ENCODE measurements around the gene AKT3.

AKT3 gene

GRCh38 chr1:243465081-243465480, 385.0 kb downstream of the AKT3 start:
- Histone ChIP-seq H3K4ac (ENCODE audit: low read depth, low read length) (no peak overlapping the region), H3K27ac (ENCODE audit: low read depth, low read length) (no peak overlapping the region), H3K79me2 (ENCODE audit: control insufficient read depth, insufficient read depth, low read length, poor library complexity) (no peaks in the 10 kb centered on the region), H4K91ac (ENCODE audit: low read depth, low read length) (no peak overlapping the region), H3K14ac (ENCODE audit: low read length) (no peak overlapping the region), H2AFZ (ENCODE audit: insufficient read depth, low read length, poor library complexity) (no peak overlapping the region), H2BK12ac (ENCODE audit: low read length) (no peak overlapping the region), H4K12ac (ENCODE audit: low read depth, low read length) (no peak overlapping the region), H3K9ac (ENCODE audit: low read length) (no peak overlapping the region), H4K8ac (ENCODE audit: low read depth, low read length) (no peak overlapping the region), H3K18ac (ENCODE audit: low read length) (no peak overlapping the region), H3K36me3 (ENCODE audit: control insufficient read depth in 1 of 2, insufficient read depth in 2 of 2, low read length in 2 of 2) (peaks cover 0 to 2% of the 10 kb centered on the region in 2 experiments), H2AK5ac (ENCODE audit: low read length) (no peak overlapping the region), H3K9me3 (ENCODE audit: insufficient read depth, low read depth, low read length) (no peaks in the 10 kb centered on the region), H3K4me2 (ENCODE audit: low read length) (no peak overlapping the region), H2BK5ac (ENCODE audit: low read depth, low read length, poor library complexity) (no peak overlapping the region), H3K4me3 (ENCODE audit: low read depth, low read length) (no peak overlapping the region), H3K23ac (ENCODE audit: low read length) (no peak overlapping the region), H3K79me1 (ENCODE audit: low read length) (no peaks in the 10 kb centered on the region), H3K27me3 (ENCODE audit: insufficient read depth, low read length) (no peaks in the 10 kb centered on the region), H2BK120ac (ENCODE audit: insufficient read depth, low read length, poor library complexity) (no peak overlapping the region), H3K4me1 (ENCODE audit: control insufficient read depth in 1 of 2, insufficient read depth in 2 of 2, low read length in 2 of 2) (no peaks in the 10 kb centered on the region)
- WGBS (ENCODE audit: extremely low coverage, insufficient coverage, insufficient read length): no CpG with 5 or more reads among the region's 5 CpGs
- no peak for DNase-seq

GRCh38 chr1:243462929-243463697, 386.9 kb downstream of the AKT3 start:
- no peak overlapping the region for H4K12ac ChIP-seq (ENCODE audit: low read depth, low read length)

GRCh38 chr1:243461700-243462099, 388.3 kb downstream of the AKT3 start:
- Histone ChIP-seq H3K23ac (ENCODE audit: low read length) (no peak overlapping the region), H3K27ac (ENCODE audit: low read depth, low read length) (no peak overlapping the region), H3K4me2 (ENCODE audit: low read length) (no peak overlapping the region), H3K14ac (ENCODE audit: low read length) (no peak overlapping the region), H3K79me1 (ENCODE audit: low read length) (no peaks in the 10 kb centered on the region), H3K18ac (ENCODE audit: low read length) (no peak overlapping the region), H4K8ac (ENCODE audit: low read depth, low read length) (no peak overlapping the region), H2BK5ac (ENCODE audit: low read depth, low read length, poor library complexity) (no peak overlapping the region), H3K9me3 (ENCODE audit: insufficient read depth, low read depth, low read length) (no peaks in the 10 kb centered on the region), H2BK120ac (ENCODE audit: insufficient read depth, low read length, poor library complexity) (no peak overlapping the region), H3K4me3 (ENCODE audit: low read depth, low read length) (no peak overlapping the region), H3K36me3 (ENCODE audit: control insufficient read depth in 1 of 2, insufficient read depth in 2 of 2, low read length in 2 of 2) (peaks cover 0 to 2% of the 10 kb centered on the region in 2 experiments), H2AFZ (ENCODE audit: insufficient read depth, low read length, poor library complexity) (no peak overlapping the region), H2BK12ac (ENCODE audit: low read length) (no peak overlapping the region), H3K9ac (ENCODE audit: low read length) (no peak overlapping the region), H3K79me2 (ENCODE audit: control insufficient read depth, insufficient read depth, low read length, poor library complexity) (no peaks in the 10 kb centered on the region), H3K4me1 (ENCODE audit: control insufficient read depth in 1 of 2, insufficient read depth in 2 of 2, low read length in 2 of 2) (no peaks in the 10 kb centered on the region), H2AK5ac (ENCODE audit: low read length) (no peak overlapping the region), H4K91ac (ENCODE audit: low read depth, low read length) (no peak overlapping the region), H3K27me3 (ENCODE audit: insufficient read depth, low read length) (no peaks in the 10 kb centered on the region), H4K12ac (ENCODE audit: low read depth, low read length) (no peak overlapping the region), H3K4ac (ENCODE audit: low read depth, low read length) (no peak overlapping the region)
- DNase-seq: no peak
- WGBS (ENCODE audit: extremely low coverage, insufficient coverage, insufficient read length): no CpG with 5 or more reads among the region's 4 CpGs

More at GRCh38 chr1:243462929-243463697, 386.9 kb downstream of the AKT3 start:
- H3K4me2 ChIP-seq (ENCODE audit: low read length): no peak overlapping the region
- H3K4ac ChIP-seq (ENCODE audit: low read depth, low read length): no peak overlapping the region
- H3K23ac ChIP-seq (ENCODE audit: low read length): no peak overlapping the region
- H3K9ac ChIP-seq (ENCODE audit: low read length): no peak overlapping the region
- no peak overlapping the region for H2BK120ac ChIP-seq (ENCODE audit: insufficient read depth, low read length, poor library complexity)
- no peak overlapping the region for H3K18ac ChIP-seq (ENCODE audit: low read length)
- peak; percentile 62 to 76 for DNase-seq
- H3K9me3 ChIP-seq (ENCODE audit: insufficient read depth, low read depth, low read length): no peaks in the 10 kb centered on the region
- no peak overlapping the region for H2AK5ac ChIP-seq (ENCODE audit: low read length)
- no peak overlapping the region for H2BK12ac ChIP-seq (ENCODE audit: low read length)
- WGBS (ENCODE audit: extremely low coverage, insufficient coverage, insufficient read length): no CpG with 5 or more reads among the region's 1 CpG
- H3K4me3 ChIP-seq (ENCODE audit: low read depth, low read length): no peak overlapping the region
- H3K27me3 ChIP-seq (ENCODE audit: insufficient read depth, low read length): no peaks in the 10 kb centered on the region
- H2AFZ ChIP-seq (ENCODE audit: insufficient read depth, low read length, poor library complexity): no peak overlapping the region
- H2BK5ac ChIP-seq (ENCODE audit: low read depth, low read length, poor library complexity): no peak overlapping the region
- H3K79me1 ChIP-seq (ENCODE audit: low read length): no peaks in the 10 kb centered on the region
- peaks cover 0 to 2% of the 10 kb centered on the region in 2 experiments for H3K36me3 ChIP-seq (ENCODE audit: control insufficient read depth in 1 of 2, insufficient read depth in 2 of 2, low read length in 2 of 2)
- H3K27ac ChIP-seq (ENCODE audit: low read depth, low read length): no peak overlapping the region
- H3K14ac ChIP-seq (ENCODE audit: low read length): no peak overlapping the region
- no peak overlapping the region for H4K8ac ChIP-seq (ENCODE audit: low read depth, low read length)
- H3K79me2 ChIP-seq (ENCODE audit: control insufficient read depth, insufficient read depth, low read length, poor library complexity): no peaks in the 10 kb centered on the region
- H3K4me1 ChIP-seq (ENCODE audit: control insufficient read depth in 1 of 2, insufficient read depth in 2 of 2, low read length in 2 of 2): no peaks in the 10 kb centered on the region
- no peak overlapping the region for H4K91ac ChIP-seq (ENCODE audit: low read depth, low read length)

- Histone ChIP-seq H3K79me1 (ENCODE audit: low read length) (no peaks in the 10 kb centered on the region), H3K18ac (ENCODE audit: low read length) (no peak overlapping the region), H3K4me1 (ENCODE audit: control insufficient read depth in 1 of 2, insufficient read depth in 2 of 2, low read length in 2 of 2) (no peaks in the 10 kb centered on the region), H3K4me3 (ENCODE audit: low read depth, low read length) (no peak overlapping the region), H4K91ac (ENCODE audit: low read depth, low read length) (no peak overlapping the region), H3K27ac (ENCODE audit: low read depth, low read length) (no peak overlapping the region), H2AFZ (ENCODE audit: insufficient read depth, low read length, poor library complexity) (no peak overlapping the region), H3K23ac (ENCODE audit: low read length) (no peak overlapping the region), H3K4ac (ENCODE audit: low read depth, low read length) (no peak overlapping the region), H2BK5ac (ENCODE audit: low read depth, low read length, poor library complexity) (no peak overlapping the region), H3K14ac (ENCODE audit: low read length) (no peak overlapping the region), H3K4me2 (ENCODE audit: low read length) (no peak overlapping the region), H2AK5ac (ENCODE audit: low read length) (no peak overlapping the region), H4K8ac (ENCODE audit: low read depth, low read length) (no peak overlapping the region), H3K9me3 (ENCODE audit: insufficient read depth, low read depth, low read length) (no peaks in the 10 kb centered on the region), H4K12ac (ENCODE audit: low read depth, low read length) (no peak overlapping the region), H2BK12ac (ENCODE audit: low read length) (no peak overlapping the region), H3K9ac (ENCODE audit: low read length) (no peak overlapping the region), H3K36me3 (ENCODE audit: control insufficient read depth in 1 of 2, insufficient read depth in 2 of 2, low read length in 2 of 2) (peaks cover 0 to 2% of the 10 kb centered on the region in 2 experiments), H2BK120ac (ENCODE audit: insufficient read depth, low read length, poor library complexity) (no peak overlapping the region), H3K27me3 (ENCODE audit: insufficient read depth, low read length) (no peaks in the 10 kb centered on the region), H3K79me2 (ENCODE audit: control insufficient read depth, insufficient read depth, low read length, poor library complexity) (no peaks in the 10 kb centered on the region)
- no CpG with 5 or more reads among the region's 3 CpGs for WGBS (ENCODE audit: extremely low coverage, insufficient coverage, insufficient read length)
- no peak for DNase-seq
Observed at GRCh38 chr1:243459059-243459458, 391.0 kb downstream of the AKT3 start.
